CD14-positive monocyte (primary cell): ENCODE data around the gene ABHD12. TPM values are rescaled to one million over a fixed set of nuclear protein-coding genes. Genes with fewer than 3 reads are reported as not detected.

Experiments used
- DNase-seq, 3 donors: peaks; one replicate each; pipeline ENCODE4 v3.0.0-alpha.2; 2011 to 2022
- H2AFZ ChIP-seq: 2 replicates; pipeline ENCODE4 v1.6.0; 2012; ENCODE audit warnings: mild to moderate bottlenecking, low read depth, low read length, inconsistent platforms; ENCODE audit not compliant: insufficient read depth, poor library complexity, severe bottlenecking
- H3K27ac ChIP-seq, 2 donors: 1 replicate in 1 of 2; 2 replicates in 1 of 2; pipeline ENCODE4 v1.5.1; 2012 to 2013; ENCODE audit warnings: low read length in 2 of 2, control low read depth in 1 of 2, inconsistent platforms in 1 of 2, low read depth in 1 of 2, mild to moderate bottlenecking in 1 of 2
- H3K27me3 ChIP-seq, 2 donors: one replicate each; pipeline versions ENCODE4 v1.6.0 to v1.6.1; 2011 to 2013; ENCODE audit warnings: low read length in 2 of 2; ENCODE audit not compliant: control insufficient read depth in 2 of 2, insufficient read depth in 2 of 2
- H3K36me3 ChIP-seq, 2 donors: replicated peaks in 1 of 2; 1 replicate in 1 of 2; 2 replicates in 1 of 2; pipeline versions ENCODE4 v1.5.1 to v1.6.1; 2012 to 2013; ENCODE audit warnings: low read length in 2 of 2, control low read depth in 1 of 2, inconsistent platforms in 1 of 2, mild to moderate bottlenecking in 1 of 2; ENCODE audit not compliant: insufficient read depth in 2 of 2, control insufficient read depth in 1 of 2
- H3K4me1 ChIP-seq, 2 donors: 1 replicate in 1 of 2; 2 replicates in 1 of 2; pipeline versions ENCODE4 v1.5.1 to v1.6.1; 2012 to 2013; ENCODE audit warnings: low read length in 2 of 2, control low read depth in 1 of 2, inconsistent platforms in 1 of 2, mild to moderate bottlenecking in 1 of 2, moderate library complexity in 1 of 2; ENCODE audit not compliant: insufficient read depth in 2 of 2, control insufficient read depth in 1 of 2
- H3K4me2 ChIP-seq: replicated peaks from 2 replicates; pipeline ENCODE3; 2012; ENCODE audit warnings: low read length, moderate library complexity, mild to moderate bottlenecking; ENCODE audit not compliant: poor library complexity, severe bottlenecking; ENCODE audit errors: extremely low read depth
- H3K4me3 ChIP-seq, 3 experiments: fragments of 200-600 bp in 1 of 3; sonication (generic) in 1 of 3; replicated peaks in 1 of 3; 1 replicate in 2 of 3; 2 replicates in 1 of 3; pipeline ENCODE4 v1.5.1; 2011 to 2013; ENCODE audit warnings: low read length in 3 of 3, mild to moderate bottlenecking in 3 of 3, control low read depth in 2 of 3, low read depth in 2 of 3, inconsistent platforms in 1 of 3, moderate library complexity in 1 of 3
- H3K79me2 ChIP-seq: 2 replicates; pipeline ENCODE4 v1.6.0; 2012; ENCODE audit warnings: mild to moderate bottlenecking, control low read depth, inconsistent platforms, low read length, moderate library complexity; ENCODE audit not compliant: insufficient read depth
- H3K9ac ChIP-seq: 2 replicates; pipeline ENCODE4 v1.6.0; 2017; ENCODE audit warnings: low read length, mild to moderate bottlenecking; ENCODE audit not compliant: insufficient read depth, poor library complexity, severe bottlenecking
- H3K9me3 ChIP-seq, 2 donors: replicated peaks in 1 of 2; 1 replicate in 1 of 2; 2 replicates in 1 of 2; pipeline versions ENCODE4 v1.5.1 to v1.6.1; 2012 to 2013; ENCODE audit warnings: low read length in 2 of 2, control low read depth in 1 of 2; ENCODE audit not compliant: control insufficient read depth in 1 of 2, insufficient read depth in 1 of 2
- H4K20me1 ChIP-seq: 2 replicates; pipeline ENCODE4 v1.6.0; 2012; ENCODE audit warnings: mild to moderate bottlenecking, low read length, control low read depth, moderate library complexity; ENCODE audit not compliant: insufficient read depth
- H3K27ac Mint-ChIP-seq, 7 donors: one replicate each; pipeline ENCODE4 v1.8.0; 2020; ENCODE audit warnings: mild to moderate bottlenecking in 7 of 7, mixed read lengths in 7 of 7, moderate library complexity in 6 of 7, inconsistent platforms in 2 of 7
- H3K27me3 Mint-ChIP-seq, 3 donors: one replicate each; pipeline ENCODE4 v1.8.0; 2021 to 2022; ENCODE audit warnings: low read depth in 3 of 3, mild to moderate bottlenecking in 3 of 3, mixed read lengths in 3 of 3, moderate library complexity in 3 of 3, inconsistent platforms in 1 of 3
- H3K36me3 Mint-ChIP-seq, 2 donors: one replicate each; pipeline ENCODE4 v1.8.0; 2020; ENCODE audit warnings: mixed read lengths in 2 of 2, inconsistent platforms in 1 of 2, mild to moderate bottlenecking in 1 of 2
- H3K4me1 Mint-ChIP-seq: one replicate; pipeline ENCODE4 v1.8.0; 2020; ENCODE audit warnings: mild to moderate bottlenecking, mixed read lengths
- H3K4me3 Mint-ChIP-seq, 2 donors: one replicate each; pipeline ENCODE4 v1.8.0; 2020; ENCODE audit warnings: mild to moderate bottlenecking in 2 of 2, mixed read lengths in 2 of 2, moderate library complexity in 1 of 2
- H3K9me3 Mint-ChIP-seq, 7 donors: one replicate each; pipeline ENCODE4 v1.8.0; 2020 to 2022; ENCODE audit warnings: mixed read lengths in 7 of 7, mild to moderate bottlenecking in 6 of 7, moderate library complexity in 6 of 7, inconsistent platforms in 2 of 7
- CTCF ChIP-seq: fragments of 200-600 bp; IDR thresholded peaks from one replicate; pipeline ENCODE4 v1.8.0; 2022; ENCODE audit warnings: antibody characterized with exemption, mild to moderate bottlenecking
- WGBS: methylation state at CpG from one replicate; pipeline ENCODE4 v1.1.5; 2013; ENCODE audit warnings: missing lambda C conversion rate; ENCODE audit not compliant: insufficient coverage; 5-methylcytosine and 5-hydroxymethylcytosine counted together
- intact Hi-C, 2 donors: fragments of 100-400 bp; cut with micrococcal nuclease; formaldehyde crosslinking; loops; one replicate each; pipeline versions ENCODE4 v1.15.0 to v1.15.1; 2023
- polyA plus RNA-seq, 3 donors: library from polyadenylated mRNA; depleted of rRNA in 1 of 3; unstranded in 2 of 3; stranded (reverse) in 1 of 3; fragments of 300-500 nt in 2 of 3; fragments of >200 nt in 1 of 3; fragmentation: Illumina TruSeq in 2 of 3; gene quantifications; 1 replicate in 2 of 3; 2 replicates in 1 of 3; pipeline ENCODE4 v1.2.3, GENCODE V29; 2012 to 2021

The ABHD12 gene
- polyA plus RNA-seq, 3 donors = 20.3 to 34.5 (median 32.1) TPM

GRCh38 chr20:25437153-25437581 is 46.5 kb upstream of the ABHD12 start:
- Histone ChIP-seq H3K27me3 (no peaks in the 10 kb centered on the region), H3K36me3 (peaks cover 0 to 26% of the 10 kb centered on the region in 2 donors), H3K4me2 (no peak overlapping the region), H3K9ac (no peak overlapping the region), H3K27ac (no peak overlapping the region), H3K4me1 (peaks cover 9% of the 10 kb centered on the region in 2 donors), H4K20me1 (no peaks in the 10 kb centered on the region), H3K9me3 (no peaks in the 10 kb centered on the region), H3K79me2 (no peaks in the 10 kb centered on the region), H3K4me3 (no peak overlapping the region), H2AFZ (no peak overlapping the region)
- peaks cover 6% of the 10 kb centered on the region for H3K4me1 Mint-ChIP-seq
- intact Hi-C loops = no loop called here
- no peak for TF ChIP-seq CTCF
- WGBS = 88% methylated on average over 2 of the region's 4 CpGs
- no peaks in the 10 kb centered on the region for H3K9me3 Mint-ChIP-seq
- peaks cover 0 to 4% (median 0%) of the 10 kb centered on the region in 3 donors for H3K27me3 Mint-ChIP-seq
- H3K4me3 Mint-ChIP-seq = no peak overlapping the region
- DNase-seq = no peak
- peaks cover 27 to 28% of the 10 kb centered on the region in 2 donors for H3K36me3 Mint-ChIP-seq
- no peak overlapping the region for H3K27ac Mint-ChIP-seq

- H3K4me3 ChIP-seq = no peak overlapping the region
These were observed 33.9 kb upstream of the ABHD12 start for GRCh38 chr20:25424536-25424935.

More at GRCh38 chr20:25424536-25424935, 33.9 kb upstream of the ABHD12 start:
- Mint-ChIP-seq H3K4me1 (no peaks in the 10 kb centered on the region), H3K36me3 (peaks cover 23 to 57% of the 10 kb centered on the region in 2 donors), H3K27ac (no peak overlapping the region), H3K4me3 (no peak overlapping the region), H3K27me3 (no peaks in the 10 kb centered on the region), H3K9me3 (peaks cover 0 to 10% (median 3%) of the 10 kb centered on the region in 7 donors)
- no peaks in the 10 kb centered on the region for H3K79me2 ChIP-seq
- DNase-seq = no peak
- no peak overlapping the region for H3K27ac ChIP-seq
- no CpG with 5 or more reads among the region's 3 CpGs for WGBS
- no peak overlapping the region for H3K9ac ChIP-seq
- intact Hi-C loops = no loop called here
- H2AFZ ChIP-seq = no peak overlapping the region
- TF ChIP-seq CTCF = no peak
- H3K27me3 ChIP-seq = no peaks in the 10 kb centered on the region
- peaks cover 0 to 38% of the 10 kb centered on the region in 2 donors for H3K36me3 ChIP-seq
- no peaks in the 10 kb centered on the region for H3K9me3 ChIP-seq
- no peaks in the 10 kb centered on the region for H3K4me1 ChIP-seq
- H3K4me2 ChIP-seq = no peak overlapping the region
- no peaks in the 10 kb centered on the region for H4K20me1 ChIP-seq
